Neural progenitor cell (in vitro differentiated cells): ENCODE results near the gene RBM39. TPM values are rescaled to one million over a fixed set of nuclear protein-coding genes. Genes with fewer than 3 reads are reported as not detected.

ENCODE experiments used
- DNase-seq: peaks from one replicate; pipeline ENCODE4 v3.0.0-alpha.2; 2016; ENCODE audit warnings: low spot score
- H2AFZ ChIP-seq: fragments of 200-600 bp; sonication (generic); replicated peaks from 2 replicates; pipeline ENCODE4 v1.6.1; 2016; ENCODE audit warnings: antibody characterized with exemption
- H3F3A ChIP-seq: fragments of 200-600 bp; sonication (generic); 2 replicates; pipeline ENCODE4 v1.6.1; 2016; ENCODE audit warnings: antibody characterized with exemption, low read depth
- H3K27ac ChIP-seq: fragments of 200-600 bp; sonication (generic); 2 replicates; pipeline ENCODE4 v1.5.1; 2016; ENCODE audit warnings: mild to moderate bottlenecking
- H3K27me3 ChIP-seq: fragments of 200-600 bp; sonication (generic); 2 replicates; pipeline ENCODE4 v1.6.1; 2016; ENCODE audit warnings: mild to moderate bottlenecking, moderate library complexity
- H3K36me3 ChIP-seq: fragments of 200-600 bp; sonication (generic); 2 replicates; pipeline ENCODE4 v1.5.1; 2016
- H3K4me1 ChIP-seq: fragments of 200-600 bp; sonication (generic); 2 replicates; pipeline ENCODE4 v1.6.1; 2016; ENCODE audit warnings: mixed run types
- H3K4me2 ChIP-seq: fragments of 200-600 bp; sonication (generic); 2 replicates; pipeline ENCODE4 v1.6.1; 2016
- H3K4me3 ChIP-seq: fragments of 200-600 bp; sonication (generic); 2 replicates; pipeline ENCODE4 v1.5.1; 2016
- H3K79me2 ChIP-seq: fragments of 200-600 bp; sonication (generic); 2 replicates; pipeline ENCODE4 v1.6.1; 2016; ENCODE audit warnings: low read depth
- H3K9ac ChIP-seq: fragments of 200-600 bp; sonication (generic); 2 replicates; pipeline ENCODE4 v1.6.1; 2016
- H3K9me3 ChIP-seq: fragments of 200-600 bp; sonication (generic); 2 replicates; pipeline ENCODE4 v1.5.1; 2016; ENCODE audit warnings: low read depth
- H4K20me1 ChIP-seq: fragments of 200-600 bp; sonication (generic); 2 replicates; pipeline ENCODE4 v1.6.1; 2016; ENCODE audit warnings: low read depth
- H3K27ac Mint-ChIP-seq: 3 replicates; pipeline ENCODE4 v1.8.0; 2021; ENCODE audit warnings: mixed read lengths
- H3K27me3 Mint-ChIP-seq: 2 replicates; pipeline ENCODE4 v1.8.0; 2022; ENCODE audit warnings: low read depth, mild to moderate bottlenecking, inconsistent platforms, moderate library complexity, mixed read lengths; ENCODE audit not compliant: insufficient read depth
- H3K36me3 Mint-ChIP-seq: 3 replicates; pipeline ENCODE4 v1.8.0; 2021; ENCODE audit warnings: mixed read lengths
- H3K4me1 Mint-ChIP-seq: 3 replicates; pipeline ENCODE4 v1.8.0; 2021; ENCODE audit warnings: mixed read lengths
- H3K4me3 Mint-ChIP-seq: 3 replicates; pipeline ENCODE4 v1.8.0; 2021; ENCODE audit warnings: mild to moderate bottlenecking, moderate library complexity, mixed read lengths
- H3K9me3 Mint-ChIP-seq: 3 replicates; pipeline ENCODE4 v1.8.0; 2020; ENCODE audit warnings: mixed read lengths
- CTCF ChIP-seq: fragments of 200-600 bp; sonication (generic); IDR thresholded peaks from 2 replicates; pipeline ENCODE4 v1.5.1; 2017; ENCODE audit warnings: antibody characterized with exemption, mild to moderate bottlenecking
- EZH2 ChIP-seq: fragments of 200-600 bp; sonication (generic); IDR thresholded peaks from 2 replicates; pipeline ENCODE4 v1.6.1; 2017; ENCODE audit warnings: antibody characterized with exemption, mild to moderate bottlenecking, moderate library complexity
- EZH2phosphoT487 ChIP-seq: fragments of 200-600 bp; sonication (generic); IDR thresholded peaks from 2 replicates; pipeline ENCODE4 v1.6.1; 2017; ENCODE audit warnings: antibody characterized with exemption
- total RNA-seq: library from RNA; depleted of rRNA; stranded (reverse); fragments of >200 nt; gene quantifications from 2 replicates; pipeline ENCODE4 v1.2.3, GENCODE V29; 2015; ENCODE audit warnings: low replicate concordance

The RBM39 gene
- total RNA-seq, 1 donor from 2014 or later = 555 TPM

- no peaks in the 10 kb centered on the region for H3K27me3 ChIP-seq
- H3K4me2 ChIP-seq = peak overlapping the region; percentile 98
- no peaks in the 10 kb centered on the region for H3K36me3 ChIP-seq
- H2AFZ ChIP-seq = no peak overlapping the region
- TF ChIP-seq EZH2phosphoT487 = no peak
- TF ChIP-seq EZH2 = no peak
- no peak for TF ChIP-seq CTCF
- no peak for DNase-seq
- H3K79me2 ChIP-seq = peaks cover 78% of the 10 kb centered on the region
- peaks cover 21% of the 10 kb centered on the region for H3K9me3 Mint-ChIP-seq
- H3K4me1 ChIP-seq = peaks cover 26% of the 10 kb centered on the region
- peaks cover 74% of the 10 kb centered on the region for H4K20me1 ChIP-seq
- H3K9ac ChIP-seq = peak overlapping the region; percentile 97
- peaks cover 30% of the 10 kb centered on the region for H3K36me3 Mint-ChIP-seq
- H3F3A ChIP-seq = peaks cover 10% of the 10 kb centered on the region
- H3K27ac Mint-ChIP-seq = no peak overlapping the region
- peaks cover 25% of the 10 kb centered on the region for H3K4me1 Mint-ChIP-seq
- H3K4me3 Mint-ChIP-seq = peak overlapping the region; percentile 97
- peak overlapping the region; percentile 77 for H3K4me3 ChIP-seq
- peaks cover 5% of the 10 kb centered on the region for H3K27me3 Mint-ChIP-seq
- H3K9me3 ChIP-seq = no peaks in the 10 kb centered on the region
- no peak overlapping the region for H3K27ac ChIP-seq
Observed at GRCh38 chr20:35661908-35662307, 80.2 kb downstream of the RBM39 start.

GRCh38 chr20:35661053-35661452, 81.0 kb downstream of the RBM39 start:
- peaks cover 5% of the 10 kb centered on the region for H3K27me3 Mint-ChIP-seq
- H3K27ac Mint-ChIP-seq = no peak overlapping the region
- no peak overlapping the region for H3K4me3 Mint-ChIP-seq
- Histone ChIP-seq H3K27me3 (no peaks in the 10 kb centered on the region), H3K4me1 (peaks cover 26% of the 10 kb centered on the region), H2AFZ (no peak overlapping the region), H3K9me3 (no peaks in the 10 kb centered on the region), H3K27ac (no peak overlapping the region), H4K20me1 (peaks cover 83% of the 10 kb centered on the region), H3K9ac (no peak overlapping the region), H3F3A (peaks cover 10% of the 10 kb centered on the region), H3K4me3 (peak overlapping the region; percentile 77), H3K4me2 (peak overlapping the region; percentile 98), H3K79me2 (peaks cover 87% of the 10 kb centered on the region), H3K36me3 (no peaks in the 10 kb centered on the region)
- no peak for TF ChIP-seq CTCF
- no peak for TF ChIP-seq EZH2phosphoT487
- TF ChIP-seq EZH2 = no peak
- no peak for DNase-seq
- peaks cover 25% of the 10 kb centered on the region for H3K4me1 Mint-ChIP-seq
- H3K36me3 Mint-ChIP-seq = peaks cover 33% of the 10 kb centered on the region
- H3K9me3 Mint-ChIP-seq = peaks cover 21% of the 10 kb centered on the region

- Mint-ChIP-seq H3K36me3 (peaks cover 36% of the 10 kb centered on the region), H3K4me1 (peaks cover 25% of the 10 kb centered on the region), H3K27ac (no peak overlapping the region), H3K27me3 (peaks cover 5% of the 10 kb centered on the region), H3K9me3 (peaks cover 21% of the 10 kb centered on the region), H3K4me3 (no peak overlapping the region)
- no peak overlapping the region for H3K9ac ChIP-seq
- no peak overlapping the region for H3K4me3 ChIP-seq
- H3K79me2 ChIP-seq = peaks cover 94% of the 10 kb centered on the region
- H3K27ac ChIP-seq = no peak overlapping the region
- H3K4me1 ChIP-seq = peaks cover 26% of the 10 kb centered on the region
- H2AFZ ChIP-seq = no peak overlapping the region
- H4K20me1 ChIP-seq = peaks cover 90% of the 10 kb centered on the region
- H3F3A ChIP-seq = peaks cover 10% of the 10 kb centered on the region
- TF ChIP-seq EZH2phosphoT487 (no peak), EZH2 (no peak), CTCF (no peak)
- DNase-seq = no peak
- H3K9me3 ChIP-seq = no peaks in the 10 kb centered on the region
- peaks cover under 1% of the 10 kb centered on the region for H3K36me3 ChIP-seq
- peak overlapping the region; percentile 98 for H3K4me2 ChIP-seq
- no peaks in the 10 kb centered on the region for H3K27me3 ChIP-seq
Observed at GRCh38 chr20:35660122-35660937, 81.7 kb downstream of the RBM39 start.
